Measurements from ENCODE around the gene F10. TPM values are rescaled to one million over a fixed set of nuclear protein-coding genes. Genes with fewer than 3 reads are reported as not detected.

F10 gene
- total RNA-seq, 4 donors from 2014 or later: 0.61 to 21.6 (median 4.5) TPM

- Histone ChIP-seq H3K4me3 (no peak overlapping the region), H3K36me3 (peaks cover 0 to 62% (median 3%) of the 10 kb centered on the region in 3 donors), H3K27me3 (no peaks in the 10 kb centered on the region), H3K4me1 (no peaks in the 10 kb centered on the region), H3K9me3 (no peaks in the 10 kb centered on the region), H3K27ac (no peak overlapping the region)
- no peak for DNase-seq
- WGBS, 2 donors: 72 to 74% methylated on average over 5 of the region's 5 CpGs
- no peak for TF ChIP-seq CTCF (IDR thresholded peaks at IDR 0.05)
- no peak for TF ChIP-seq POLR2A (IDR thresholded peaks at IDR 0.05)
- intact Hi-C loops (cut with DNase I): no loop called here
Observed at GRCh38 chr13:113170511-113170910, 47.9 kb downstream of the F10 start.

GRCh38 chr13:113171250-113172125 lies 48.9 kb downstream of the F10 start:
- no peak for DNase-seq
- TF ChIP-seq POLR2A (IDR thresholded peaks at IDR 0.05) (no peak), CTCF (IDR thresholded peaks at IDR 0.05) (no peak)

GRCh38 chr13:113172419-113172926 lies 49.9 kb downstream of the F10 start:
- intact Hi-C loops (cut with DNase I): no loop called here
- Histone ChIP-seq H3K4me1 (no peaks in the 10 kb centered on the region), H3K4me3 (no peak overlapping the region), H3K9me3 (no peaks in the 10 kb centered on the region), H3K27me3 (no peaks in the 10 kb centered on the region), H3K27ac (no peak overlapping the region), H3K36me3 (peaks cover 0 to 82% (median 11%) of the 10 kb centered on the region in 3 donors)
- WGBS, 2 donors: 84 to 92% methylated on average over 5 of the region's 13 CpGs
- TF ChIP-seq CTCF (IDR thresholded peaks at IDR 0.05) (no peak), POLR2A (IDR thresholded peaks at IDR 0.05) (no peak)
- DNase-seq: no peak

More at GRCh38 chr13:113171250-113172125, 48.9 kb downstream of the F10 start:
- Histone ChIP-seq H3K36me3 (peaks cover 0 to 72% (median 8%) of the 10 kb centered on the region in 3 donors), H3K4me1 (no peaks in the 10 kb centered on the region), H3K4me3 (no peak overlapping the region), H3K27ac (no peak overlapping the region), H3K9me3 (no peaks in the 10 kb centered on the region), H3K27me3 (no peaks in the 10 kb centered on the region)
- intact Hi-C loops (cut with DNase I): no loop called here
- 76 to 88% methylated on average over 12 to 16 of the region's 34 CpGs for WGBS, 2 donors

GRCh38 chr13:113176280-113176679 lies 53.7 kb downstream of the F10 start:
- WGBS, 2 donors: 44 to 69% methylated on average over 3 of the region's 5 CpGs
- DNase-seq: no peak
- Histone ChIP-seq H3K4me3 (no peak overlapping the region), H3K27me3 (no peaks in the 10 kb centered on the region), H3K27ac (no peak overlapping the region), H3K36me3 (peaks cover 8 to 98% (median 41%) of the 10 kb centered on the region in 3 donors), H3K9me3 (no peaks in the 10 kb centered on the region), H3K4me1 (no peaks in the 10 kb centered on the region)
- TF ChIP-seq CTCF (IDR thresholded peaks at IDR 0.05) (no peak), POLR2A (IDR thresholded peaks at IDR 0.05) (no peak)
- intact Hi-C loops (cut with DNase I): no loop called here

- intact Hi-C loops (cut with DNase I): no loop called here
- H3K36me3 ChIP-seq: peaks cover 8 to 98% (median 41%) of the 10 kb centered on the region in 3 donors
- 95 to 98% methylated on average over 8 to 14 of the region's 14 CpGs for WGBS, 2 donors
Observed at GRCh38 chr13:113176822-113177221, 54.2 kb downstream of the F10 start.

More at GRCh38 chr13:113176822-113177221, 54.2 kb downstream of the F10 start:
- DNase-seq: no peak
- Histone ChIP-seq H3K4me1 (no peaks in the 10 kb centered on the region), H3K27me3 (no peaks in the 10 kb centered on the region), H3K9me3 (no peaks in the 10 kb centered on the region), H3K27ac (no peak overlapping the region), H3K4me3 (no peak overlapping the region)
- TF ChIP-seq POLR2A (IDR thresholded peaks at IDR 0.05) (no peak), CTCF (IDR thresholded peaks at IDR 0.05) (no peak)
